ENCODE results near the gene CFLAR. TPM values are rescaled to one million over a fixed set of nuclear protein-coding genes. Genes with fewer than 3 reads are reported as not detected.
A peak's percentile ranks its signal among the peaks of the same experiment; 100 is the strongest.

Gene CFLAR
- total and polyA plus RNA-seq, 9 of the 15 experiments (the other 6 are each of a cell fraction or from before 2014, with no cell fraction given) = 27.5 to 102 (median 54.0) TPM

GRCh38 chr2:201116115-201116958, at the start of gene CFLAR (continued):
- TF ChIP-seq GABPA (tag; conservative IDR thresholded peaks at IDR 0.05; ENCODE audit: low read depth) (peak; percentile 91), YY1 (IDR thresholded peaks at IDR 0.05; ENCODE audit: borderline replicate concordance in 1 of 3, control insufficient read depth in 1 of 3, extremely low read depth in 1 of 3, insufficient read depth in 3 of 3, insufficient read length in 1 of 3, insufficient replicate concordance in 2 of 3, low read depth in 1 of 3, low read length in 2 of 3) (peak in 2 of 3 experiments; percentile 61 to 72), CHD1 (IDR thresholded peaks at IDR 0.05; ENCODE audit: low read length) (peak; percentile 53), ZNF778 (CRISPR knock-in tag; IDR thresholded peaks at IDR 0.05) (no peak), TEAD1 (CRISPR knock-in tag; IDR thresholded peaks at IDR 0.05) (0 out of 4 replicates have a peak, but pooled peaks have one; percentile 39 to 62), ARHGAP35 (IDR thresholded peaks at IDR 0.05; ENCODE audit: partially characterized antibody) (no peak), USF2 (CRISPR knock-in tag; IDR thresholded peaks at IDR 0.05) (no peak), ZNF354B (CRISPR knock-in tag; IDR thresholded peaks at IDR 0.05) (no peak), SMAD4 (CRISPR knock-in tag; conservative IDR thresholded peaks at IDR 0.05) (peak; percentile 55; the same call in 1 of the 2 replicates), NCOA1 (IDR thresholded peaks at IDR 0.05; ENCODE audit: low read depth) (0 out of 2 replicates have a peak, but pooled peaks have one; percentile 29), HCFC1 (IDR thresholded peaks at IDR 0.05; ENCODE audit: low read depth, low read length) (no peak), KDM4B (IDR thresholded peaks at IDR 0.05; ENCODE audit: borderline replicate concordance in 2 of 2, low read depth in 1 of 2) (peak in 1 of 2 experiments; percentile 38; a peak in 1 of 4 replicates), EP400 (IDR thresholded peaks at IDR 0.05) (peak; percentile 53), UBTF (IDR thresholded peaks at IDR 0.05; ENCODE audit: borderline replicate concordance in 1 of 2, low read depth in 2 of 2, low read length in 2 of 2) (peak in 1 of 2 experiments; percentile 91; a peak in 3 of 4 replicates), ZNF232 (CRISPR knock-in tag; IDR thresholded peaks at IDR 0.05) (no peak)

All from K562 (cell line).